Hematopoietic multipotent progenitor cell treated with erythropoietin and hydrocortisone succinate and interleukin-3 and kit ligand, for 17 days (in vitro differentiated cells): ENCODE data around the gene VSX1.

ENCODE experiments used
- DNase-seq: peaks from one replicate; pipeline ENCODE4 v3.0.0-alpha.2; 2015; ENCODE audit warnings: low spot score

VSX1 gene

GRCh38 chr20:25081730-25082497, at the start of gene VSX1:
VSX1 (minus strand) TSS chr20:25082141; CDS start chr20:25082096, 45 bp downstream.
- DNase-seq: no peak

- DNase-seq: no peak
Measured at GRCh38 chr20:25129908-25130307, 48.0 kb upstream of the VSX1 start.

DNA sequence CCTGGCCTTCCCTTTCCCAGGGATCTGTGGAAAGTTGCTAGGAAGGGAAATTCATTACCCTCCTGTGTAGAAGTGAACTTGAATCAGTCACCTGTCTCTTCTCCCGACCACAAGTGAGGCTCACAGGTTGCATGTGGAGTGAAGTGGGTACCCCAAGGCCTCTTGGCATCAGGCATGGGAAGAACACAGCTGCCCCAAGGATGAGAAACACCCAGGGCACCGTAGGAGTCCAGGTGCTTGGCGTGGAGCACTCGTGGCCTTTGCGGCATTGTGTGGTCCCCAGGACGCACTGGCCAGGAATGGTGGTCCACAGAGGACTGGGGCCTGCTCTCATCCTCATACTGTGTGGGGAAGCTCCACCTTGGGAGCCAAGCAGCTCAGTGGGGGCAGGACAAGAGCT, 47.5 kb upstream of the VSX1 start:
- no peak for DNase-seq

DNA sequence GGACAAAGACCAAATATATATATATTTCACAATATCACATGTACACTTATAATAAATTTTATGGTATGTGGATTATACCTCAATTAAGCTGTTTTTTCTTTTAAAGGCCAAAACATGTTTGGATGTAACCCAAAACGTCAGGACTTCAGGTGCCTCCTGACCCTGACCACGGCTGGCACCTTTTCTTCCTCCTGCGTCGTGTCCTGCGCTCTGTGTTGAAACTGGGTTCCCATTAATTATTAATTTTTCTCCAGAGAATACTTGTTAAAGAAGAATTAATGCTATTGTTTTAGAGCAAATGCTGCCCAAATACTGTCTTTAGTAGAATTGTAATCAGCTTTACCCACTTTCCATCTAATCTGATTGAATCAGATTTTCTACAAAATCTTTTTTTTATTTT, 46.7 kb upstream of the VSX1 start:
- no peak for DNase-seq

DNA sequence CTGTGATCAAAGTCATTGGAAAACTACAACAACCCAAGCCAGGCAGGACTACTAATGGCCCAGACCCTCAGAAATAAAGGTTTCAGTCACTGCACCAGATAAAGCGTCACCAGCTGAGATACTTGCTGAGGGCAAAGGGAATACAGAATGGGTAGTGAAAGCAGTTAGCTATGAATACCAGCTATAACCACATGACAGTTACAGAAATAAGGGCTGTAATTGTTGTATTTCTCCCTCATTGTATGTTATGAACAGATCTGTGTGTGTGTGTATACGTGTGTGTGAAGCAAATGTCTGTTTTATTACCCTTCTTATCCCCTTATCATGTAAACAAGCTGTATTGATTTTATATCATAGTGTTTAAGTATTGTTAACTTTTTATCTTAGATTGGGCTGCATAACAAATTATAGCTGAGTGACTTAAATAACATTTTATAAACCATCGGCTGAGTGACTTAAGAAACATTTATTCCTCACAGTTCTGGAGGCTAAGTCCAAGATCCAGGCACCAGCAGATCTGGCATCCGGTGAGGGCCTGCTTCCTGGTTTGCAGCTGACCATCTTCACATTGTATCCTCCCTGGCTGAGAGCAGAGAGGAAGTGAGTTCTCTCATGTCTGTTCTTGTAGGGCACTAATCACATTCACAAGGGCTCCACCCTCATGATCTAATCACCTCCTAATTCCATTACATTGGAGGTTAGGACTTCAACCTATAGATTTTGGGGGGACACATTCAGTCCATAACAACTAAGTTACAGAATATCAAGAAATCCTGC, 46.0 kb upstream of the VSX1 start:
- no peak for DNase-seq

- no peak for DNase-seq
Measured at GRCh38 chr20:25126204-25127029, 44.5 kb upstream of the VSX1 start.

DNA sequence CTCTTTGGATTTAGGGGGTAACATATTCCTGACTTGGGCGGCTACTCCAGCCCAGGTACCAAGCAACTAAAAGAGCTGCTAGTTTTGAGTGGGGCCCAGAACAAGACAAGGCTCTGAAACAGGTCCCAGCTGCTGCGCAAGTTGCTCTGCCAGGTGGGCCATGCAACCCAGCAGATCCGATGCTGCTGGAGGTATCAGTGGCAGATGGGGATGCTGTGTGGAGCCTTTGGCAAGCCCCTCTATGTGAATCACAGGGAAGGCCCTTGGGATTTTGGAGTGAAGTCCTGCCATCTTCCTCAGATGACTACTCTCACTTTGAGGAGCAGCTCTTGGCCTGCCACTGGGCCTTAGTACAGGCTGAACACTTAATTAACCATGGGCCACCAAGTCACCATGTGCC, 43.7 kb upstream of the VSX1 start:
- no peak for DNase-seq

DNA sequence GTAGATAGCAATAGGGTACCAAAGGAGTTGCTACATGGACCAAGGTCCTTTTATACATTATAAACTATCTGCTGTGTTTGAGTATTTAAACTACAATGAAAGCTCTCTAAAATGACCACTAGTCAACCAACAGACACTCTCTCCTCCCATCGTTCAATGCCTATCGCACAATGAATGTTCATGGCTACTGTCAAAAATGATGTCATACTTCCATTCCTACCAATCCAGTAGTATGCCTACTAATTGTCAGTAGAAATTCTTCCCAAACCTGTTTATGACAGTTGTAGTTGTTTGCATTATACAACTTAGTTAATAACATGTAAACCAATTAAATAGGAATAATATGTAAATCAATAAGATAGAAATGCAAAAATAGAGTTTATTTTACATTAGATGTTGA, 39.0 kb upstream of the VSX1 start:
- DNase-seq: no peak

- no peak for DNase-seq
Measured at GRCh38 chr20:25120457-25120856, 38.5 kb upstream of the VSX1 start.

DNA sequence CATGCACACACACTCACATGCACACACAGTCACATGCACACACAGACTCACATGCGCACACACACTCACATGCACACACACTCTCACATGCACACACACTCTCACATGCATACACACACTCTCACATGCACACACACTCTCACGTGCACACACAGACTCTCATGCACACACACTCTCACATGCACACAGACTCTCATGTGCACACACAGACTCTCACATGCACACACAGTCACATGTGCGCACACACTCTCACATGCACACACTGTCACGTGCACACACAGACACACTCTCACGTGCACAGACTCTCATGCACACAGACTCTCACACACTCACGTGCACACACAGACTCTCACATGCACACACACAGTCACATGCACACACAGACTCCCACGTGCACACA, 36.6 kb upstream of the VSX1 start:
- no peak for DNase-seq

DNA sequence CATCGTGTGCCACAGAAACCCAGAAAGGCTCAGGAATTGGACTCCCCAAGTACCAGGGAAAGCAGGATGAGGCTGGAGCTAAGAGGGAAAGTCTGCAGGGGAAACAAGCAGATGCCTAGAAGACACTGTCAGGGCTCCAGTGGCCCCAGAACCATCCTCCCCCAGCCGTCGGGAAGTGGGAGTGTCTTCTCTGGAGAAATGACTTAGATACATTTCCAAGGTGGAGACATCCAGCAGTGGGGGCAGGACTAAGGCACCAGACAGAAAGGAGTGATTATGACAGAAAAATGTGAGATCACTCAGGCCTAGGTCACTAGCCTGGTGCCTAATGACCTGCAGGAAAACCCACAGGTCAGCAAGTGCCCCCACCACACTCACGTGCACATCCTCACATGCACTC, 36.0 kb upstream of the VSX1 start:
- no peak for DNase-seq

GRCh38 chr20:25116739-25117458, 35.0 kb upstream of the VSX1 start:
- DNase-seq: no peak

GRCh38 chr20:25103526-25103925, 21.6 kb upstream of the VSX1 start:
- no peak for DNase-seq

GRCh38 chr20:25100914-25101313, 19.0 kb upstream of the VSX1 start:
- no peak for DNase-seq

DNA sequence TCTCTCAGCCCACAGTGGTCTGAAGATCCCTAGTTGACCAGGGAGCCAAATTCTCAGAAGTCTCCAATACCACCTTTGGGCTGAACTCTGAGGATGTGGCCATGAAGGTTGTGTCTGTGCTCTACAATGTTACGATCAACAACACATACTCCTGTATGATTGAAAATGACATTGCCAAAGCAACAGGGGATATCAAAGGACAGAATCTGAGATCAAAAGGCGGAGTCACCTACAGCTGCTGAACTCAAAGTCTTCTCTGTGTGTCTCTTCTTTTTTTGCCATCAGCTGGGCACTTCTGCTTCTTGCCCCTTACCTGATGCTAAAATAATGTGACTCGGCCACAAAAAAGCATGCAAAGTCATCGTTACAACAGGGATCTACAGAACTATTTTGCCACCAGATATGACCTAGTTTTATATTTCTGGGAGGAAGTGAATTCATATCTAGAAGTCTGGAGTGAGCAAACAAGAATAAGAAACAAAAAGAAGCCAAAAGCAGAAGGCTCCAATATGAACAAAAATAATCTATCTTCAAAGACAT, 17.7 kb upstream of the VSX1 start:
- DNase-seq: no peak

DNA sequence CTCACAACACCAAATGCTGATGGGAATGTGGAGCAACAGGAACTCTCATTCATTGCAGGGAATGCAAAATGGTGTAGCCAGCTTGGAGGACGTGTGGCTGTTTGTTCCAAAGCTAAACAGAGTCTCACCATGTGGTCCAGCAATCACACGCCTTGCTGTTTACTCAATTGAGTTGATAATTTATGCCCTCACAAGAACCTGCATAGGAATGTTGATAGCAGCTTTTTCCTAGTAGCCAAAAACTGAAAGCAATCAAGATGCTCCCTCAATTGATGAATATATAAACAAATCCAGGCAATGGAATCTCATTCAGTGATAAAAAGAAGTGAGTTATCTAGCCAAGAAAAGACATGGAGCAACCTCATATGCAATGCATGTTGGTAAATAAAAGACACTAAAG, 15.6 kb upstream of the VSX1 start:
- DNase-seq: no peak

- DNase-seq: no peak
Measured at GRCh38 chr20:25090492-25091429, 8.8 kb upstream of the VSX1 start.

DNA sequence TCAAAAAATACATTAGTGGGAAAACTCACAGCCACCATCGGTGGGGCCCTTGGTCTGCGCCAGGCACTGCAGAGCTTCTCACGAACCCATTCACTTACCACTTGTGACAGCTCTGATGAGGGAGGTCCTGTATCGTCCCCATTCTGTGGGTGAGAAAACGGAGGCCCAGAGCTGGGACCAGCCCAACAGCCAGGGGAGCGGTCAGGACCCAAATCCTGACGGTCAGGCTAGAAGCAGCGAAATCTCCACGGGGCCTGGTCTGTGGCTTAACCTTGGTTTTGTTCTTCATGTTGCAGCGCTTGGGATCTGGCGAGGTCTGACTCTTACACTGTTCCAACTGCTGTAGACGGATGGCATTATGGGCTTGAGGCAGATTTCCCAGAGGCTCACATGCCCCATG, 7.7 kb upstream of the VSX1 start:
- no peak for DNase-seq

GRCh38 chr20:25089096-25089495, 7.2 kb upstream of the VSX1 start:
- no peak for DNase-seq

DNA sequence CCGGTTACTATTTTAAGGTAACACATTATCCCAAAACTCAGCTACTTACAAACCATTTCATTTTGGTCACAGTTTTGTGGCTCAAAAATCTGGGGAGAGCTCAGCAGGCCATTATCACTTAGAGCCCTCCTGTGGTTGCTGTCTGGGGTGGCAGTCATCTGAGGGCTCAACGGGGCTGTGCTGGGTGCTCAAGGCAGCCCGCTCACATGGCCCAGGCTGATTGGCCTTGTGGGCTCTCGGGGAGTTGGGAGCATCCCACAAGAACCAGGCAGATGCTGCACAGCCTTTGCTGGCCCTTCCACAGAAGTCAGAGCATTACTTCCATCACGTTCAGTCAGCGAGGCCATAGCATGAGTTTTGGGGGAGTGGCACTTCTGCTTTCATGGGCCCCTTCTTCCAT, 6.3 kb upstream of the VSX1 start:
- no peak for DNase-seq
